OCI-LY3 (cell line): Measurements from ENCODE around the gene PIK3R5.

Experiments
- EZH2phosphoT487 ChIP-seq: fragments of 200-600 bp; shearing (Covaris generic); IDR thresholded peaks from 2 replicates; pipeline ENCODE4 v1.6.1; 2018; ENCODE audit warnings: antibody characterized with exemption, mixed run types, low read depth
- TF ChIP-seq, protein P1 (sequence below): fragments of 200-600, 300-600 bp; sonication (generic); IDR thresholded peaks from 2 replicates; pipeline ENCODE4 v1.5.1; 2014; ENCODE audit warnings: antibody characterized with exemption, low read length, low read depth

DNA sequence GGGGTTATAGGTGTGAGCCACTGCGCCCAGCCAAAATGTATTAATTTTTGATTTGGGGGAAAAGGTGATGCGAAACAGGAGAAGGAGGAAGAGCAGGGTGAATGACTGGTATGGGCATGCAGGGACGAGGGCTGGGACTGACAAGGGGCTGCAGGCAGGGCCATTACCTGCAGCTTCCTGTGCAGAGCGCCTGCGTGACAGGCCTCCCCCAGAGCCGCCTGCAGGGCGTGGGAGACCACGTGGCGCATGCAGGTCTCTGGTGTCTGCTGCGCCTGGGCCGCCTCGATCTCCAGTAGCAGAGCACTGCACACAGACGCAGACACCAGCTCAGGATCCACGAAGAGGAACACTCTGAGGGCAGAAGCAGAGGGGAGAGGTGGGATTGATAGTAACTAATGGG is 130.4 kb downstream of the PIK3R5 start:
- TF ChIP-seq, protein P1, sequence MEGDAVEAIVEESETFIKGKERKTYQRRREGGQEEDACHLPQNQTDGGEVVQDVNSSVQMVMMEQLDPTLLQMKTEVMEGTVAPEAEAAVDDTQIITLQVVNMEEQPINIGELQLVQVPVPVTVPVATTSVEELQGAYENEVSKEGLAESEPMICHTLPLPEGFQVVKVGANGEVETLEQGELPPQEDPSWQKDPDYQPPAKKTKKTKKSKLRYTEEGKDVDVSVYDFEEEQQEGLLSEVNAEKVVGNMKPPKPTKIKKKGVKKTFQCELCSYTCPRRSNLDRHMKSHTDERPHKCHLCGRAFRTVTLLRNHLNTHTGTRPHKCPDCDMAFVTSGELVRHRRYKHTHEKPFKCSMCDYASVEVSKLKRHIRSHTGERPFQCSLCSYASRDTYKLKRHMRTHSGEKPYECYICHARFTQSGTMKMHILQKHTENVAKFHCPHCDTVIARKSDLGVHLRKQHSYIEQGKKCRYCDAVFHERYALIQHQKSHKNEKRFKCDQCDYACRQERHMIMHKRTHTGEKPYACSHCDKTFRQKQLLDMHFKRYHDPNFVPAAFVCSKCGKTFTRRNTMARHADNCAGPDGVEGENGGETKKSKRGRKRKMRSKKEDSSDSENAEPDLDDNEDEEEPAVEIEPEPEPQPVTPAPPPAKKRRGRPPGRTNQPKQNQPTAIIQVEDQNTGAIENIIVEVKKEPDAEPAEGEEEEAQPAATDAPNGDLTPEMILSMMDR = no peak
- no peak for TF ChIP-seq EZH2phosphoT487
